HL-60 (cell line): ENCODE data around the gene ROR2.

Experiments used
- POLR2AphosphoS5 ChIP-seq: IDR thresholded peaks from 2 replicates; pipeline ENCODE4 v1.6.1; 2012; ENCODE audit warnings: low read depth
- TF ChIP-seq, protein P1 (sequence below): IDR thresholded peaks from one replicate; pipeline ENCODE4 v1.5.1; 2011; ENCODE audit warnings: low read length, control low read depth, inconsistent platforms; ENCODE audit not compliant: insufficient read depth

DNA sequence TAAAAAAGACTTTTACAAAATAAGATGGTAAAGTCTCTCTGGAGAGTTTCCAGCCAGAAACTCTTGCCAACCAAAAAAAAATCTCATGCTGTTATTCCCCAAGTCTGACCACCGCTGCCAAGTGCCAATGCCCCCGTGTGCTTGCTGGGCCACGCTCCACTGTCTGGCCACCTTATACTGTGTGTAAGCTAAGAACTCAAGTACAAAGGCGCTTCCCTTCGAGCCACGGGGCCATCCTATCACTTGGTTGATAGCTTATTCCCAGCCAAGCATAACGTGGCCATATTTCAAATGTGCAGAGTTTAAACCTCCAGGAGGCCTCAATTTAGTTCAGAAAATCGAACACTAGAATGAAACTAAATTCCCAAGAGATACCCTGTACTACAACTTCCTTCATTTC is 36.0 kb downstream of the ROR2 start:
- TF ChIP-seq, protein P1, sequence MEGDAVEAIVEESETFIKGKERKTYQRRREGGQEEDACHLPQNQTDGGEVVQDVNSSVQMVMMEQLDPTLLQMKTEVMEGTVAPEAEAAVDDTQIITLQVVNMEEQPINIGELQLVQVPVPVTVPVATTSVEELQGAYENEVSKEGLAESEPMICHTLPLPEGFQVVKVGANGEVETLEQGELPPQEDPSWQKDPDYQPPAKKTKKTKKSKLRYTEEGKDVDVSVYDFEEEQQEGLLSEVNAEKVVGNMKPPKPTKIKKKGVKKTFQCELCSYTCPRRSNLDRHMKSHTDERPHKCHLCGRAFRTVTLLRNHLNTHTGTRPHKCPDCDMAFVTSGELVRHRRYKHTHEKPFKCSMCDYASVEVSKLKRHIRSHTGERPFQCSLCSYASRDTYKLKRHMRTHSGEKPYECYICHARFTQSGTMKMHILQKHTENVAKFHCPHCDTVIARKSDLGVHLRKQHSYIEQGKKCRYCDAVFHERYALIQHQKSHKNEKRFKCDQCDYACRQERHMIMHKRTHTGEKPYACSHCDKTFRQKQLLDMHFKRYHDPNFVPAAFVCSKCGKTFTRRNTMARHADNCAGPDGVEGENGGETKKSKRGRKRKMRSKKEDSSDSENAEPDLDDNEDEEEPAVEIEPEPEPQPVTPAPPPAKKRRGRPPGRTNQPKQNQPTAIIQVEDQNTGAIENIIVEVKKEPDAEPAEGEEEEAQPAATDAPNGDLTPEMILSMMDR = no peak
- no peak for TF ChIP-seq POLR2AphosphoS5
